HG02885 (cell line): ENCODE data around the gene MCF2L.
"Not testable (repeated sequence)": the region's sequence is repeated elsewhere in the genome, so short reads cannot be mapped to it uniquely, and the experiment has no call there.

Experiments
- ATAC-seq: cut with Tn5 transposase; IDR thresholded peaks from one replicate; pipeline ENCODE4 v1.9.1; 2021; ENCODE audit warnings: mild to moderate bottlenecking; ENCODE audit not compliant: unreplicated experiment, poor library complexity

MCF2L gene

GRCh38 chr13:113106711-113107351, 137.8 kb downstream of the MCF2L start:
- no peak for ATAC-seq

- not testable (repeated sequence) for ATAC-seq
Measured at GRCh38 chr13:113108521-113108920, 139.5 kb downstream of the MCF2L start.

DNA sequence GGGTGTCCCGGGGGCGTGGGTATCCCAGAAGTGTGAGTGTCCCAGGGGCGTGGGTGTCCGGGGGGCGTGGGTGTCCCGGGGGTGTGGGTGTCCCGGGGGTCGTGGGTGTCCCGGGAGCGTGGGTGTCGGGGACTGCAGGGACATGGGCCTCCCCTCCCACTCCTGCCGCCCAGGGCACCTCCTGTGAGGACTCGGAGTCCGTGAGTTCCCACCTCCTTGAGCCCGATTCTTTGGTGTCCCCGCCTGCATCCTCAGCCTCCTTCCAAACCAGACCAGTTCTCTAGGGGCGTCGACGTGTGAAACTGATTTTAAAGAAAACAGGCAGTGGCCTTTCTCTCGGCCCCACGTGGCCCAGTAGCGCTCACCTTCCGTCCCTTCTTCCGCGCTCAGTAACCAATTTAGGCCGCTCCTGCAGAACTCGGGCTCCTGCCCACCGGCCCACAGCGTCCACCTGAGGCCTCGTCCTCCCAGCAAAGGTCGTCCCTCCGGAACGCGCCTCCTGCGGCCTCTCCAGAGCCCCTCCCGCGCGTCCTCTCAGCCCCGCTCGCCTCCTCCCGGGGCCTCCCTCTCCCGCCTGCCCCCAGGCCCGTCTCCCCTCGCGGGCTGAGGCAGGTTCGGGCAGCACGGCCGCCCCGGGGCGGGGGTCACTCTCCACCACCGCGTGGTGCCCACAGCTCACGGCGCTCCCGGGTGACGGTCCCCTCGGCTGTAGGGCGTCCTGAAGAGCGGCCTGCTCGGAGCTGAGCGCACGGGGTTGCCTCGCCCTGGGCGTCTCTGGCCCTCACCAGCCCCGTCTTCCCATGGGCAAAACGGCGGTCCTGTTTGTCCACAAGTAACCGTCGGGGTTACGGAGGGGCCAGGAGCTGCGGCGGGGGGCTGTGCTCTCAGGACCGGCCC, 140.4 kb downstream of the MCF2L start:
- ATAC-seq = no peak

GRCh38 chr13:113110048-113110851, 141.2 kb downstream of the MCF2L start:
- no peak for ATAC-seq

- ATAC-seq = no peak
Measured at GRCh38 chr13:113110852-113111315, 141.9 kb downstream of the MCF2L start.

- ATAC-seq = not testable (repeated sequence)
Measured at GRCh38 chr13:113111821-113112220, 142.8 kb downstream of the MCF2L start.

DNA sequence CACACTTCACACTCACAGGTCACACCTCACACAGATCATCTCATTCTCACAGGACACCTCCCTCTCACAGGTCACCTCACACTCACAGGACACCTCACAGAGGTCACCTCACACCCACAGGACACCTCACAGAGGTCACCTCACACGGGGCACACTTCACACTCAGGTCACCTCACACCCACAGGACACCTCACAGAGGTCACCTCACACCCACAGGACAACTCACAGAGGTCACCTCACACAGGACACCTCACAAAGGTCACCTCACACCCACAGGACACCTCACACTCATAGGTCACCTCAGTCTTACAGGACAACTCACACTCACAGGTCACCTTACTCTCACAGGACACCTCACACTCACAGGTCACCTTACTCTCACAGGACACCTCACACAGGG, 143.5 kb downstream of the MCF2L start:
- ATAC-seq = not testable (repeated sequence)

DNA sequence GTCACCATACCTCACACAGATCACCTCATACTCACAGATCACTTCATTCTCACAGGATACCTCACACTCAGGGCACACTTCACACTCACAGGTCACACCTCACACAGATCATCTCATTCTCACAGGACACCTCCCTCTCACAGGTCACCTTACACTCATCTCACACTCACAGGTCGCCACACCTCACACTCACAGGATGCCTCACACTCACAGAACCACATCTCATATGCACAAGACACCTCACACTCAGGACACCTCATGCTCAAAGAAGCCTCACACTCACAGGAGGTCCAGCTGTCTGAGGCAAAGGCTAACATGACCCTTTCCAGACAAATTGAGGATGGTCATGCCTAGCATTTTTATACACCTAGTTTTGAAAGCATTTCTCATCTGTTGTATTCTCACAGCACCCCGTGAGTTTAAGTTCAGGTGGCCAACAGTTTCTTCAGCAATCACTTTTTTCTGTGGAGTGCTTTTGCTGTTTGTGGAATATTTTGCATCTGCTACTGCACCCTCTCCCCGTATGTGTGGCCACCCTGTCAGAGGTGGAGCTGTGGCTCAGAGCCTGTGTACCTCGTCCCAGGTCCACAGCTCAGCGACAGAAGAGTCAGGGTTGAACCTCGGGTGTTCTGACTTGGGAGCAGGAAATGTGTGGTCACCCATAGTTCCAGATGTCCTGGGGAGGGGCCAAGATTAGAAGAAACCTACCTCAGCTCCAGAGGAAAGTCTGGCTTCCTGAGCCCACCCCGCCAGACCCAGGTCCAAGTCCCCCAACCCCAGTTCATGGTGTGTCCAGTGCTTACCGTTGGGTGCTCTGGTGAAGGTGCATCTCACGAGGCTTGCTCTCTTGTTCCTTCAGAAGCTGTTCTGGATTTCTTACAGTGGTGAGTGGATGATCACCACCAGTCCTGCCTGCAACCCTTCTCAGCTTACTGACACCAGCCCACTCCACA, 144.2 kb downstream of the MCF2L start:
- no peak for ATAC-seq

DNA sequence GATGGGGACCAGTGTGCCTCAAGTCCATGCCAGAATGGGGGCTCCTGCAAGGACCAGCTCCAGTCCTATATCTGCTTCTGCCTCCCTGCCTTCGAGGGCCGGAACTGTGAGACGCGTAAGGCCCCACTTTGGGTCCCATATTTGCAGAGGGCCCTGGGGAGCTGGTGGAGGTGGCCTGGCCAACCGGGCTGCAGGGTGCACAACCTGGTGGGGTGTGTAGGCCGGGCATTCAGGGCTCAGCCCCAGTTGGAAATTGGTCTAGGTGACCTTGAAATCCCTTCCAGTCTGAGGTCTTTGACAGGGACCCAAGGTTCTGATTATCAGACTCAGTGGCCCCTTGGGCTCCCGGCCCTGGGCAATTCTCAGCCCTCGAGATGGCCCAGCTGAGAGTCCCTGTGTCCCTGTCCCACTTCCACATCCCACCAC, 144.8 kb downstream of the MCF2L start:
- ATAC-seq = no peak

DNA sequence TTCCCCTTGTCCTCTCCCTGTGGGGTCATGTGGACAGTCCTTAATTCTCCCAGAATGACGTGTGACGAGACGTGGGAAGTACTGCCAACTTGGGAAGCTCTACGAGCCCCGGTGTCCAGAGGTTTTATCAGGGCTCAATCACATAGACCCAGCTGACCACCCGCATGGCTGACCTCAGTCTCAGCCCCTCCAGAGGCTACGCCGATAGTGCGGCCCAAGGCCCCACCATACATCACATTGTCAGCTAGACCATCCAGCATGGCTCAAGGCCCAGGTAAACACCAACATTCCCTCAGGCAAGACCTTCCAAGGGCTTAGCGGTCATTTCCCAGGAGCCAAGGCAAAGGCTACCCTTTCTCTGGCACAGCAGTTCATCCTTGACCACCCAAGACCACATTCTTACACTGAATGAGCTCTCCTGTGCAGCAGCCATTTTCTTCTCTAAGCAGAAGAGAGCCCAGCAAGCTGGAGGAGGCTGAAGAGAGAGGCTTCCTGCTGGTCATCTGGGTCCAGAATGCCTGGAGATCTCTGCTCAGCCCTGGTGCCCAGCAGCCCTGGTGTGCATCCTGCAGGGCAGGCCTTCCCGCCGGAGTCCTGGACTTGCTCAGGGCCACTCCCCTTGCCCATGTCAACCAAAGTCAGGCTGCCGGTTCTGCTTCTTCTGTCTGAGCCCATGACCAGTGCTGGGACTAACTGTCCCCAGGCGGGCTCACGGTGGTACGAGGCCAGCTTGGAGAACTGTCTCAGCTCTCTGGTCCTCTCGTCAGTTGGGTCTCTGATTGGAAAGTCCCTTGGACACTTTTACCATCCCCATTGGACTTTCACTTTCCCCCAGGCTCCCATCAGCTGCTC, 145.7 kb downstream of the MCF2L start:
- ATAC-seq = no peak

- no peak for ATAC-seq
Measured at GRCh38 chr13:113115363-113116205, 146.6 kb downstream of the MCF2L start.

- ATAC-seq = no peak
Measured at GRCh38 chr13:113116206-113116800, 147.3 kb downstream of the MCF2L start.

GRCh38 chr13:113116871-113117271, 147.9 kb downstream of the MCF2L start:
- no peak for ATAC-seq

- ATAC-seq = no peak
Measured at GRCh38 chr13:113117335-113117872, 148.4 kb downstream of the MCF2L start.

DNA sequence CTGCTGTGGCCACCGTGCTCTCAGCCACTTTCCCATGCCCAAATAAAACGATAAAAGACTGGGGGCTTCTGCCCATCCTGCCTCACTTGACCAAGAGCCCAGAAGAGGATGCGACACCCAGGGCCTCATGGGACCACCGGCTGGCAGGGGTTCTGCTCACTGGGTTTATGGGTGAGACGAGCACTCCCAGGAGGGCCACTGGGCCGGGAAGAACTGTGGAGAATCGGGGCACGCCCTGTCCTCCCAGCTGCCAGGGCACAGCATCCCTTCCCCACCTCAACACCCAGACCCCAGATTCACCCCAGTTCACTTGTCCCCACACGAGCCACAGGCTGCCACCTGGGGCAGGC, 148.9 kb downstream of the MCF2L start:
- ATAC-seq = no peak

DNA sequence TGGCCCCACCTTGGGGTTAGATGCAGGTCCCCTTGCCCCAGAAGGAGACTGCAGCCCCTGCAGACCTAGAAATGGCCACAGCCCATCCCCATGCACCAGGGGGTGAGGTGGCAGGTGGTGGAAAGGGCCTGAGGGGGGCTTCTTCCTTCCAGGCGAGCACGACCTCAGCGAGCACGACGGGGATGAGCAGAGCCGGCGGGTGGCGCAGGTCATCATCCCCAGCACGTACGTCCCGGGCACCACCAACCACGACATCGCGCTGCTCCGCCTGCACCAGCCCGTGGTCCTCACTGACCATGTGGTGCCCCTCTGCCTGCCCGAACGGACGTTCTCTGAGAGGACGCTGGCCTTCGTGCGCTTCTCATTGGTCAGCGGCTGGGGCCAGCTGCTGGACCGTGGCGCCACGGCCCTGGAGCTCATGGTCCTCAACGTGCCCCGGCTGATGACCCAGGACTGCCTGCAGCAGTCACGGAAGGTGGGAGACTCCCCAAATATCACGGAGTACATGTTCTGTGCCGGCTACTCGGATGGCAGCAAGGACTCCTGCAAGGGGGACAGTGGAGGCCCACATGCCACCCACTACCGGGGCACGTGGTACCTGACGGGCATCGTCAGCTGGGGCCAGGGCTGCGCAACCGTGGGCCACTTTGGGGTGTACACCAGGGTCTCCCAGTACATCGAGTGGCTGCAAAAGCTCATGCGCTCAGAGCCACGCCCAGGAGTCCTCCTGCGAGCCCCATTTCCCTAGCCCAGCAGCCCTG, 149.4 kb downstream of the MCF2L start:
- ATAC-seq = no peak
